IMR-90 (cell line): ENCODE measurements around the gene NOS1AP. TPM values are rescaled to one million over a fixed set of nuclear protein-coding genes. Genes with fewer than 3 reads are reported as not detected.

Source experiments
- ATAC-seq: fragments of 200-7000 bp; cut with Tn5 transposase; 2 replicates; pipeline ENCODE4 v1.9.1; 2020; ENCODE audit warnings: low read depth, mild to moderate bottlenecking, moderate library complexity
- BruUV-seq: library from RNA; stranded (reverse); fragments of 400-500 nt; replicated peaks from 2 replicates; lab custom pipeline; 2021; lab: Mats Ljungman, UMichigan
- CTCF ChIA-PET: fragments of 300-600 bp; formaldehyde crosslinking; extraction: SDS; loops from one replicate; lab custom pipeline; 2021; ENCODE audit warnings: antibody characterized with exemption; lab: Yijun Ruan, JAX
- POLR2A ChIA-PET: fragments of 300-600 bp; sonication (Branson Sonifier 250); formaldehyde crosslinking; loops from one replicate; lab custom pipeline; 2022; ENCODE audit warnings: antibody characterized with exemption; ENCODE audit not compliant: unreplicated experiment; lab: Charles Lee
- DNase-seq: peaks from one replicate; pipeline ENCODE4 v3.0.0; 2013
- H2AFZ ChIP-seq: replicated peaks from 2 replicates; pipeline ENCODE3; 2013; ENCODE audit warnings: low read length, mild to moderate bottlenecking; ENCODE audit not compliant: poor library complexity
- H2AK5ac ChIP-seq: 2 replicates; pipeline ENCODE4 v1.6.1; 2013; ENCODE audit warnings: low read depth, low read length, inconsistent platforms
- H2AK9ac ChIP-seq: replicated peaks from 2 replicates; pipeline ENCODE3; 2013; ENCODE audit warnings: mild to moderate bottlenecking, low read depth, low read length, moderate library complexity; ENCODE audit not compliant: poor library complexity
- H2BK120ac ChIP-seq: 2 replicates; pipeline ENCODE4 v1.6.1; 2013; ENCODE audit warnings: low read depth, low read length, inconsistent platforms
- H2BK15ac ChIP-seq: 3 replicates; pipeline ENCODE4 v1.6.1; 2013; ENCODE audit warnings: low read depth, low read length, inconsistent platforms
- H2BK20ac ChIP-seq: 2 replicates; pipeline ENCODE4 v1.6.1; 2013; ENCODE audit warnings: low read depth, mild to moderate bottlenecking, inconsistent platforms, low read length, moderate library complexity
- H2BK5ac ChIP-seq: 2 replicates; pipeline ENCODE4 v1.6.1; 2013; ENCODE audit warnings: mild to moderate bottlenecking, low read depth, low read length, inconsistent platforms; ENCODE audit not compliant: poor library complexity, severe bottlenecking
- H3K14ac ChIP-seq: replicated peaks from 2 replicates; pipeline ENCODE4 v1.6.1; 2013; ENCODE audit warnings: low read depth, low read length, inconsistent platforms
- H3K18ac ChIP-seq: 2 replicates; pipeline ENCODE4 v1.6.1; 2013; ENCODE audit warnings: low read depth, low read length, control low read depth
- H3K23ac ChIP-seq: 2 replicates; pipeline ENCODE4 v1.6.1; 2013; ENCODE audit warnings: low read depth, low read length, inconsistent platforms
- H3K27ac ChIP-seq: 2 replicates; pipeline ENCODE4 v1.5.1; 2013; ENCODE audit warnings: mild to moderate bottlenecking, control low read depth, low read length; ENCODE audit not compliant: insufficient read depth
- H3K27me3 ChIP-seq: 2 replicates; pipeline ENCODE4 v1.6.1; 2013; ENCODE audit warnings: low read length; ENCODE audit not compliant: control insufficient read depth, insufficient read depth
- H3K36me3 ChIP-seq: 2 replicates; pipeline ENCODE4 v1.6.1; 2013; ENCODE audit warnings: low read length, mixed read lengths; ENCODE audit not compliant: control insufficient read depth, insufficient read depth
- H3K4ac ChIP-seq: 2 replicates; pipeline ENCODE4 v1.6.1; 2013; ENCODE audit warnings: low read depth, low read length, inconsistent platforms
- H3K4me1 ChIP-seq: 2 replicates; pipeline ENCODE4 v1.6.1; 2013; ENCODE audit warnings: low read length, mixed read lengths; ENCODE audit not compliant: control insufficient read depth, insufficient read depth
- H3K4me2 ChIP-seq: 2 replicates; pipeline ENCODE4 v1.6.1; 2013; ENCODE audit warnings: low read depth, mild to moderate bottlenecking, control low read depth, low read length, moderate library complexity
- H3K4me3 ChIP-seq: 2 replicates; pipeline ENCODE4 v1.5.1; 2013; ENCODE audit warnings: low read depth, mild to moderate bottlenecking, control low read depth, low read length, moderate library complexity; ENCODE audit not compliant: insufficient read depth
- H3K56ac ChIP-seq: 2 replicates; pipeline ENCODE4 v1.6.1; 2013; ENCODE audit warnings: low read length, inconsistent platforms; ENCODE audit not compliant: insufficient read depth; ENCODE audit errors: extremely low read depth
- H3K79me1 ChIP-seq, 2 experiments: 2 replicates each; pipeline ENCODE4 v1.6.1; 2013; ENCODE audit warnings: low read length in 2 of 2, inconsistent platforms in 1 of 2, low read depth in 1 of 2
- H3K9ac ChIP-seq: 2 replicates; pipeline ENCODE4 v1.6.1; 2013; ENCODE audit warnings: low read depth, low read length, control low read depth
- H3K9me1 ChIP-seq: 2 replicates; pipeline ENCODE4 v1.6.1; 2013; ENCODE audit warnings: low read length, inconsistent platforms; ENCODE audit not compliant: insufficient read depth
- H3K9me3 ChIP-seq: 2 replicates; pipeline ENCODE4 v1.6.1; 2013; ENCODE audit warnings: low read length; ENCODE audit not compliant: control insufficient read depth, insufficient read depth
- H4K20me1 ChIP-seq: 2 replicates; pipeline ENCODE4 v1.6.1; 2013; ENCODE audit warnings: low read length, inconsistent platforms; ENCODE audit not compliant: insufficient read depth
- H4K5ac ChIP-seq: 2 replicates; pipeline ENCODE4 v1.6.1; 2013; ENCODE audit warnings: mild to moderate bottlenecking, low read depth, low read length, control low read depth
- H4K8ac ChIP-seq, 2 experiments: 2 replicates each; pipeline ENCODE4 v1.6.1; 2013; ENCODE audit warnings: low read depth in 2 of 2, low read length in 2 of 2, control low read depth in 1 of 2, inconsistent platforms in 1 of 2
- H4K91ac ChIP-seq: 2 replicates; pipeline ENCODE4 v1.6.1; 2013; ENCODE audit warnings: low read depth, low read length, inconsistent platforms; ENCODE audit not compliant: insufficient read depth
- CEBPB ChIP-seq: IDR thresholded peaks from 2 replicates; pipeline ENCODE4 v1.6.1; 2012; ENCODE audit warnings: low read depth, low read length, improper control_type of control experiment
- NFE2L2 ChIP-seq: fragments of 150-350 bp; IDR thresholded peaks from 2 replicates; pipeline ENCODE4 v1.6.1; 2016; ENCODE audit warnings: low read depth, mild to moderate bottlenecking, low read length
- WGBS, 2 experiments: methylation state at CpG; one replicate each; pipeline versions ENCODE4 v1.1.5 to v1.1.7; 2013; ENCODE audit warnings: missing lambda C conversion rate in 2 of 2; ENCODE audit not compliant: insufficient read length in 1 of 2; ENCODE audit errors: extremely low coverage in 2 of 2; 5-methylcytosine and 5-hydroxymethylcytosine counted together
- dilution Hi-C: fragments of 300-500 bp; cut with HindIII; formaldehyde crosslinking; loops from one replicate; pipeline ENCODE4 v1.14.3; 2018; ENCODE audit warnings: low sequenced_read_pairs; ENCODE audit not compliant: unreplicated experiment
- in situ Hi-C: fragments of 300-500 bp; cut with MboI; formaldehyde crosslinking; loops from 3 replicates; pipeline ENCODE4 v1.14.3; 2019; ENCODE audit warnings: low sequenced_read_pairs, inconsistent platforms, mixed read lengths
- intact Hi-C: fragments of 100-400 bp; cut with micrococcal nuclease; formaldehyde crosslinking; loops from 2 replicates; pipeline ENCODE4 v1.10.0; 2022
- polyA plus RNA-seq, 3 experiments: library from polyadenylated mRNA; depleted of rRNA; stranded (reverse); fragments of >200 nt; gene quantifications; 2 replicates each; pipeline ENCODE4 v1.2.3, GENCODE V29; 2012; ENCODE audit warnings: low replicate concordance in 1 of 3
- total RNA-seq: library from RNA; depleted of rRNA; stranded (reverse); fragments of >200 nt; gene quantifications from 2 replicates; pipeline ENCODE4 v1.2.3, GENCODE V29; 2012

Gene NOS1AP
- total and polyA plus RNA-seq, 2 of the 4 experiments (the other 2 are of a cell fraction) = 0.18 to 0.19 TPM

GRCh38 chr1:162056579-162056978, 12.9 kb upstream of the NOS1AP start:
- no peak overlapping the region for H4K8ac ChIP-seq
- H2BK5ac ChIP-seq = no peak overlapping the region
- H3K27me3 ChIP-seq = peaks cover 9% of the 10 kb centered on the region
- ChIA-PET POLR2A (no interaction called here), CTCF (interaction anchor here (0.7 to 1.9 kb wide), 22 partner anchors 8 to 348 kb away, joined by 3 to 18 read pairs (median 4); partner anchors contain the start of gene NOS1AP)
- dilution Hi-C loops = no loop called here
- H4K91ac ChIP-seq = no peak overlapping the region
- H3K23ac ChIP-seq = no peak overlapping the region
- H3K79me1 ChIP-seq = no peaks in the 10 kb centered on the region
- 100% methylated on average over 1 of the region's 3 CpGs; no CpG with 5 or more reads in 1 of the 2 experiments for WGBS, 2 experiments
- H3K27ac ChIP-seq = no peak overlapping the region
- no peak overlapping the region for H2AK9ac ChIP-seq
- H2AK5ac ChIP-seq = no peak overlapping the region
- no peak for ATAC-seq
- intact Hi-C loops = loop anchor here (1.0 to 10.0 kb wide), 6 partner anchors 220 to 748 kb away; partner anchors contain the start of gene UAP1
- no peak overlapping the region for H3K4me2 ChIP-seq
- no peak overlapping the region for H3K9ac ChIP-seq
- no TSS peak for BruUV-seq
- in situ Hi-C loops = loop anchor here (5.0 kb wide), 3 partner anchors 221 to 441 kb away; partner anchors contain the start of gene UHMK1
- peaks cover 3% of the 10 kb centered on the region; the same call in 1 of the 2 replicates for H3K4me1 ChIP-seq
- no peak overlapping the region for H2BK20ac ChIP-seq
- no peaks in the 10 kb centered on the region for H3K9me3 ChIP-seq
- no peak overlapping the region for H4K5ac ChIP-seq
- H2AFZ ChIP-seq = no peak overlapping the region
- H2BK15ac ChIP-seq = no peak overlapping the region
- no peak overlapping the region for H3K56ac ChIP-seq
- DNase-seq = no peak
- peaks cover 3% of the 10 kb centered on the region; the same call in 1 of the 2 replicates for H3K9me1 ChIP-seq
- no peaks in the 10 kb centered on the region for H3K36me3 ChIP-seq
- no peak overlapping the region for H3K14ac ChIP-seq
- TF ChIP-seq NFE2L2 (no peak), CEBPB (peak; percentile 46; the same call in 1 of the 2 replicates)
- no peak overlapping the region for H2BK120ac ChIP-seq
- no peaks in the 10 kb centered on the region for H4K20me1 ChIP-seq
- no peak overlapping the region for H3K18ac ChIP-seq
- H3K4ac ChIP-seq = no peak overlapping the region
- no peak overlapping the region for H3K4me3 ChIP-seq
